ENCODE results near the gene CHIT1.
A peak's percentile ranks its signal among the peaks of the same experiment; 100 is the strongest.

DNA sequence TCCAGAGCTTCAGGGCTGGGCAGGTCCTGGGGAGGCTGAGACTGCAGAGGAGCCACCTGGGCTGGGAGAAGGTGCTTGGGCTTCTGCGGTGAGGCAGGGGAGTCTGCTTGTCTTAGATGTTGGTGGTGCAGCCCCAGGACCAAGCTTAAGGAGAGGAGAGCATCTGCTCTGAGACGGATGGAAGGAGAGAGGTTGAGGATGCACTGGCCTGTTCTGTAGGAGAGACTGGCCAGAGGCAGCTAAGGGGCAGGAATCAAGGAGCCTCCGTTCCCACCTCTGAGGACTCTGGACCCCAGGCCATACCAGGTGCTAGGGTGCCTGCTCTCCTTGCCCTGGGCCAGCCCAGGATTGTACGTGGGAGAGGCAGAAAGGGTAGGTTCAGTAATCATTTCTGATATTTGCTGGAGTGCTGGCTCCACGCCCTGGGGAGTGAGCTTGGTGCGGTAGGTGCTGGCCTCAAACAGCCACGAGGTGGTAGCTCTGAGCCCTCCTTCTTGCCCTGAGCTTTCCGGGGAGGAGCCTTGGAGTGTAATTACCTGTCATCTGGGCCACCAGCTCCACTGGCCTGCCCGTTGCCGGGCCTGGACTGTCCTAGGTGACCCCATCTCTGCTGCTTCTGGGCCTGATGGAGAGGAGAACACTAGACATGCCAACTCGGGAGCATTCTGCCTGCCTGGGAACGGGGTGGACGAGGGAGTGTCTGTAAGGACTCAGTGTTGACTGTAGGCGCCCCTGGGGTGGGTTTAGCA, 63.1 kb downstream of the CHIT1 start:
- TF ChIP-seq, protein P1, sequence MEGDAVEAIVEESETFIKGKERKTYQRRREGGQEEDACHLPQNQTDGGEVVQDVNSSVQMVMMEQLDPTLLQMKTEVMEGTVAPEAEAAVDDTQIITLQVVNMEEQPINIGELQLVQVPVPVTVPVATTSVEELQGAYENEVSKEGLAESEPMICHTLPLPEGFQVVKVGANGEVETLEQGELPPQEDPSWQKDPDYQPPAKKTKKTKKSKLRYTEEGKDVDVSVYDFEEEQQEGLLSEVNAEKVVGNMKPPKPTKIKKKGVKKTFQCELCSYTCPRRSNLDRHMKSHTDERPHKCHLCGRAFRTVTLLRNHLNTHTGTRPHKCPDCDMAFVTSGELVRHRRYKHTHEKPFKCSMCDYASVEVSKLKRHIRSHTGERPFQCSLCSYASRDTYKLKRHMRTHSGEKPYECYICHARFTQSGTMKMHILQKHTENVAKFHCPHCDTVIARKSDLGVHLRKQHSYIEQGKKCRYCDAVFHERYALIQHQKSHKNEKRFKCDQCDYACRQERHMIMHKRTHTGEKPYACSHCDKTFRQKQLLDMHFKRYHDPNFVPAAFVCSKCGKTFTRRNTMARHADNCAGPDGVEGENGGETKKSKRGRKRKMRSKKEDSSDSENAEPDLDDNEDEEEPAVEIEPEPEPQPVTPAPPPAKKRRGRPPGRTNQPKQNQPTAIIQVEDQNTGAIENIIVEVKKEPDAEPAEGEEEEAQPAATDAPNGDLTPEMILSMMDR (conservative IDR thresholded peaks at IDR 0.05; ENCODE audit: low read length): peak; percentile 65
- TF ChIP-seq EZH2phosphoT487 (IDR thresholded peaks at IDR 0.05; ENCODE audit: borderline replicate concordance, low read depth, low read length): no peak

All from OCI-LY7 (cell line).